ENCODE measurements around the gene P2RX2. TPM values are rescaled to one million over a fixed set of nuclear protein-coding genes. Genes with fewer than 3 reads are reported as not detected.
"Not testable (repeated sequence)": the region's sequence is repeated elsewhere in the genome, so short reads cannot be mapped to it uniquely, and the experiment has no call there.

Gene P2RX2
- total RNA-seq, 1 experiment from 2014 or later, result not detected

DNA sequence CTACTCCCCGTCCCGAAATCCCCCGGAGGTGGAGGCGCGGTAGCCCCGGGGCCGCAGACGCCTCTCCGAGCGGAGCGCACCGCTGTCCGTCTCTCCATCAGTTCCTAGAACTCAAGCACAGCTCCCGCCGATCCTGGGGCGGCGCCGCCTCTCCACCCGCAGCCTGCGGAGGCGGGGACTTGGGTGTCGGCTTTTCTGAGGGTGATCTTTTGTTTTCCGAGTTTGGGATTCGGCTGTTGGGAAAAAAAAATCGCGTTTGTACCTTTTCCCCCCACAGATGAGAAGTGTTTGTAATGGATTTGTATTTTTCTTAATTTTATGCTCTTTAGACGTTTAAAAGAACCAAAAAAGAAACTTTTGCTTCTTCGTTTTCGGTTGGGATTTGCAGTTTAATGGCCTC is 34.8 kb upstream of the P2RX2 start:
- no peak for DNase-seq (ENCODE audit: low spot score)

DNA sequence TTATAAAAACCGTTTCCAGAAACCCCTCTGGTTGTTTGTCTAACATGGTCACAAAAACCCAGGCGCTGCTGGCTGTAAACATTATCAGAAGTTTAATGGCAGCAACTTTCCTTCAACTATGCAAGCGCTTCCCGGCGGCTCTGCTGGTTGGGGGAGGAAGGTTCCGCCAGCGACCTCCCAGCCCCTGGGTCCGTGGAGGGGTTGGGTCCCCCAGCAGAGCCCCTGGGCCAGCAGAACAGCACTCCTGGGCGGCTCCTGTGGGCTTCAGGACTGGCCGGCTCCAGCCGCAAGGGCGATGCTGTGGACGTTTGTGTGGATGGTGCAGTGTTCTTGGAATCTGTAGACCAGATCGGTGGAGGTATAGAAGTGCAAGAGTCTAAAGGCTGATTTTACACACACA is 34.1 kb upstream of the P2RX2 start:
- DNase-seq (ENCODE audit: low spot score), result no peak

DNA sequence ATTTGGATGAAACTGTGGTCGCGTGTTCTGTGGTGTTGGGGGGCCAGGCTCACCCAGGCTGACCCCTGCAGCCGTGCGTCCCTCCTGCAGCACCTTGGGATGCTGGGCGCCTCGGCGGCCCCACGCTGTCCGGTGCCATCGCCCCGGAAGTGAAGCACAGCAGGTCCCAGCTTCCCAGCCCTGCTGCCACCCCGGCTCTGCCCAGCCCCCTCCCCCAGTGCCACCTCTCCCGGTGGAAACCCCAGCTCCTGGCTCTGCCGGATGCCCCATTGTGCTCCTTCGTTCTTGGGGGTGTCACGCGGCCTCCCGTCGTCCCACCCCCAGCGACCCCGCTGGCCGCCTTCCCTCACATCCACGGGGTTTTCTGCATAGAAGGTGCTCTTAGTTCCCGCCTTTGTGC is 33.4 kb upstream of the P2RX2 start:
- DNase-seq (ENCODE audit: low spot score), result no peak

DNA sequence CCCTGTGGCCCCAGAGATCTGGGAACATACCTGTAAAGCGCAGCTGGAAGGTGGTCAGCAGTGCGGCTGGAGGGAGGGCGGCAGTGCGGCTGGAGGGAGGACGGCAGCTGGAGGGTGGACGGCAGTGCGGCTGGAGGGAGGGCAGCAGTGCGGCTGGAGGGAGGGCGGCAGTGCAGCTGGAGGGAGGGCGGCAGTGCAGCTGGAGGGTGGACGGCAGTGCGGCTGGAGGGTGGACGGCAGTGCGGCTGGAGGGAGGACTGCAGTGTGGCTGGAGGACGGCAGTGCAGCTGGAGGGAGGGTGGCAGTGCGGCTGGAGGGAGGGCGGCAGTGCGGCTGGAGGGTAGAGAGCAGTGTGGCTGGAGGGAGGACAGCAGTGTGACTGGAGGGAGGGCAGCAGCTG is 31.6 kb upstream of the P2RX2 start:
- DNase-seq (ENCODE audit: low spot score), result no peak

DNA sequence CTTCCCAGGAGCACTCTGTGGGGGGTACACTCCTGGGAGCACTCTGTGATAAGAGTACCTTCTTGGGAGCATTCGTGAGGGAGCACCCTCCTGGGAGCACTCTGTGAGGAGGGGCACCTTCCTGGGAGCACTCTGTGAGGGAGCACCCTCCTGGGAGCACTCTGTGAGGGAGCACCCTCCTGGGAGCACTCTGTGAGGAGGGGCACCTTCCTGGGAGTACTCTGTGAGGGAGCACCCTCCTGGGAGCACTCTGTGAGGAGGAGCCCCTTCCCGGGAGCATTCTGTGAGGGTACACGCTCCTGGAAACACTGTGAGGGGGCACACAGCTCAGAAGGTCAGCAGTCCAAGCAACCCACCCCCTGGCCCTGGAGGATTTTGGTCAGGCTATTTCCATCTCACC is 30.8 kb upstream of the P2RX2 start:
- no peak for DNase-seq (ENCODE audit: low spot score)

DNA sequence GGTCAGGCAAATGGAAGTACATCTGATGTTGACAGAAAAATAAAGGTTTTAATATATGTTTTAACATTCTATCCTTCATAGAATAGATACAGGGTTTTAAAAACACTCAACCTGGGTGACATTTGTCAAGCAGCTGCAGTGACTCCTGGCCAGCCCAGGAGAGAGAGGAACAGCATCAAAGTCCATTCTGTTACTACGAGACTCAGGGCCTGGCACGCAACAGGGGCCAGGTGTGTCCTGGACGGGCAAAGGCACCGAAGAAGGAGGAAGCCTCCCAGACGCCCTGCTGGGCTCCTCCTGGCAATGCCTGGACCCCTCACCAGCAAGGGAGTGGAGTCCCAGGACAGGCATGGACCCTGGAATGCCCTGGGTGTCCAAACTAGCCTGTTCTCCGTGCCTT is 30.3 kb upstream of the P2RX2 start:
- no peak for DNase-seq (ENCODE audit: low spot score)

DNA sequence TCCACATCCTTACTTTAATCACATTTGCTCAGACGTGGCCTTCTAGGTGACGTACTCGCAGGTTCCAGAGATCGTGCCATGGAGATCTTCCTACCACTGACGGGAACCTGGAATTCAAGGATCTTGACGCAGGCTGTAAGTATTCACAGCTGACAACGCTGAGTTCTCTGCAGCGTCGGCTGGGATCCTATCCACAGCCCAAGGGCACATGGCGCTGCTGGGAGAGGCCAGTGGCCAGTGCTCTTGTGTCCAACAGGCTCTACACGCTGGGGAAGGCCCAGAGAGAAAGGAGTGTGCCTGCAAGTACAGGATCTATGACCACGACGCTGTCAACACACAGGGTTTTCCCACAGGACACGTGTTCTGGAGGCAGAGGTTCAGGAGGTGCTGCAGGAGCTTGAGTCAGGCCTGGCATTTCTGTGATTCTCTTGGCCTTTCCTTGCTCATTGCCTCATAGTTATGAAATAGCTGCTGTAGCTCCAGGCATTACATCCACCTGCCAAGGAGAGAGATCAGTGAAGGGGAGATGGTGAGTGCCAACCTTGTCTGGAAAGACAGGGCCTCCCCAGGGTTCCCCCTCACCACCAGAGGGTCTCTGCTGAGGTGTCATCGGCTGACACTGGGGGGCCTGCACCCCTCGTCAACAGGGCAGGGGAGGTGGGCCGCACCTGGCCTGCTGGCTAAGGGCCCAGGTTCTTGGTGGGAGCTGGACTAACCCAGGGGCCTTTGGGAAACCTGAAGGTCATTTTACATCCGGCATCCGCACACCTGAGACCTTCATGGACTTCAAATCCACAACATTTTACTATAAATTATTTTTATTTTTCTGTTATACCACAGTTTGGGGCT is 29.5 kb upstream of the P2RX2 start:
- DNase-seq (ENCODE audit: low spot score), result no peak

DNA sequence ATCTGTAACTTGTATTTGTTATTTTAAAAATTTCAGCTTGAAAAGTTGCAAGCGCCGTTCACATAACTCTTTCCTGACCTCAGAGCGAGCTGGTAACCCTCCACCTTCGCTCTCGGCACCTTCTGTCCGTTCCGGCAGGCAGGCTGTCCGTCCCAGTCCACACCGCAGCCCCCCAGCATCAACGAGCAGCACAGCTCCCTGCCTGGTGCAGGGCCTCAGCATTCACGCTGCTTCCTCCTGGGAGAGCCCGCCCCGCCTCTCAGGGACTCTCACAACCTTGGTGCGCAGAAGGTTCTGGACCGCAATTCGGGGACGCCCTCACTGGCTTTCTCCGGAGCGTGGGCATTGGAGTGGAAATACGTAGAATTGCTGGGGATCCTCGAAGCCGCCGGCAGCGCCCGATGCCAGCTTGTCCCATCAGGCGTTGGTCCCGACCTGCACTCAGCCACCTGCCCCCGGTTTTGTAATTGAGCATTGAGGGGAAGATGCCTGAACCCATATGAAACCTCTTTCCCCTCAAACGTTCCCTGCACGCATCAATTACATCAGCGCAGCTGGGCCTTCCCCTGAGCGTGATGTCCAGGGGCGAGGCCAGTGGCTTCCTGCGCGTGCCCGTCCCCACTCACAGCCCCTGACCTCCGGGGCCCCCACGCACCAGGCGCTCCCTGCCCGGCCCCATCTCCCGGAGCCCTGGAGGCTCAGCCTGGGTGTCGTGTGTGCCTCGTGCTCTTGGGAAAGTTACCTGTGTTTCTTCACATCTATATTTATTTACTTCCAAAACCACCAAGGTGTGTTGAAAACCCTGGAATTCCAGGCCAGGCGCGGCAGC is 27.3 kb upstream of the P2RX2 start:
- no peak for DNase-seq (ENCODE audit: low spot score)

DNA sequence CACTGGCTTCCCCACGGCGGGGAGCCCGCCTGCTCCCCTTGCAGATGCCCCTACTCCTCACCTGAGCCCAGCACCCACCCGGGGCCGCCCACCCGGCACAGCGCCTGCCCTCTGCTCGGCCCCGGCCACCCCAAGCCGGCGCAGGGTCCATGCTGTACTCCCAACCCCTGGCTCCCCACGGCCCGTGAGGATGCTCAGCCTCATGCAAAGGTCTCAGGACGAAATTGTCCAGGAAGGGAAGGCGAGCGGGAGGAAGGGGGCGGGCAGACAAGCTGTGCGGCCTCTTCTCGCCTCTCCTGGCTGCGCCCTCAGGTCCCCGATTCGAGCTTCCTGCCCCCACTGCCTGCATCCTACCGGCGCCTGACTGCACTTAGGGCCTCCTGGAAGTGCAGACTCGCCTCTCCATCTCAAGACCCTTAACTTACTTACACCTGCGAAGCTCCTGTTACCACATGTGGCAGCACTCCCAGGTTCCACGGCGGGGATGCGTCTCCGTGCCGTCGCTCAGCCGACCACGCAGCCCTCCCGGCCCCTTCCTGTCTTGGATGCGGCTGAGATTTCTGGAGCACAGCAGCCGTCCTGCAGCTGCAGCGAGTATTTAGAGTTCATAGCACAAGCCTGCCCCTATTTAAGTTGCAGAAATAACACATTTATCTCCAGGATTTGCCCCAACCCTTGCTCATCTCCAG is 26.1 kb upstream of the P2RX2 start:
- no peak for DNase-seq (ENCODE audit: low spot score)

DNA sequence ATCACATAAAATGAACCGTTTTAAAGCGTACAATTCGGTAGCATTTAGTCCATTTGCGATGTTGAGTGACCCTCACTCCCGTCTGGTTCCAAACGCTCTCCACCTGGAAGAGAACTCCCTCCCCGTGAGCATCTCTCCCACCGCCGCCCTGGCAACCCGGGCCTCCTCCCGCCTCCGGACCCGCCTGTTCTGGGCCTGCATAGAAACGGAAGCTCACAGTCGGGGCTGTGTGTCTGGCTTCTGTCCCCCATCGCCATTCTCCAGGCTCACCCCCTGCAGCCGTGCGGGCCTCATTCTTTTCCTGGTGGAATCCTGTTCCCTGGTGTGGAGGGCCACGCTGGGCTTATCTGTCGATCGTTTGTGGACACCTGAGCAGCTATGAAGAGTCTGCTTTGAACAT is 25.5 kb upstream of the P2RX2 start:
- no peak for DNase-seq (ENCODE audit: low spot score)

DNA sequence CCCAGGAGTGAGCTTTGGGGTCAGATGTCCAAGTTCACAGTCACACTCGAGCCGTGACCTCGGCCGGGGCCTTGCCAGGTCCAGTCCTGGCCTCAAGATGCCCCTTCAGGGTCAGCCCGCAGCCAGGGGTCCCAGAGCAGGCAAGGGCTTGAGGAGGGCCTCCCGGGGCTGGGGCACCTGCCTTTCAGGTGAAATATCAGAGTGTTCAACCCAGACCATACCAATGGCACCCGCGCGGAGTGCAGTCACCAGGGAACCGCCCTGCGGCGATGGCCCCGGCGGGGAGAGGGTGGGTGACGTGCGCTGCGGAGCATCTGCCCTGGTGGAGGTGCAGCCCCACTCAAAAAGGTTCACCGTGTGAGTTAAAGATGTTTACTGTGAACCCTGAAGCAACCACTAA is 25.1 kb upstream of the P2RX2 start:
- no peak for DNase-seq (ENCODE audit: low spot score)

DNA sequence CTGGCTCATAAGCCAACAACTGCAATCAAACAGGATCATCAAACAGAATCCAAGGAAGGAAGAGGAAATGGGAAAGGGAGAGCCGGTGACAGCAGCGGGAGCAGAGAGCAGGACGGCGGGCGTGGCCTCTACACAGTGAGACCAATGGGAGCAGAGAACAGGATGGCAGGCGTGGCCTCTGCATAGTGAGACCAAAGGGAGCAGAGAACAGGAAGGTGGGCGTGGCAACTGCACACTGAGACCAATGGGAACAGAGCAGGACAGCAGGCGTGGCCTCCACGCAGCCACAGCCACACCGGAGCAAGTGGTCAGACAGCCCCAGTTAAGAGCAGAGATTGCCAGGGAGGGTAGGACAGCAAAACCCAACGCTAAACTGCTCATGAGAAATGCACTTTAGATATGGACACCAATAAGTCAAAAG is 24.6 kb upstream of the P2RX2 start:
- DNase-seq (ENCODE audit: low spot score), result peak; percentile 98

DNA sequence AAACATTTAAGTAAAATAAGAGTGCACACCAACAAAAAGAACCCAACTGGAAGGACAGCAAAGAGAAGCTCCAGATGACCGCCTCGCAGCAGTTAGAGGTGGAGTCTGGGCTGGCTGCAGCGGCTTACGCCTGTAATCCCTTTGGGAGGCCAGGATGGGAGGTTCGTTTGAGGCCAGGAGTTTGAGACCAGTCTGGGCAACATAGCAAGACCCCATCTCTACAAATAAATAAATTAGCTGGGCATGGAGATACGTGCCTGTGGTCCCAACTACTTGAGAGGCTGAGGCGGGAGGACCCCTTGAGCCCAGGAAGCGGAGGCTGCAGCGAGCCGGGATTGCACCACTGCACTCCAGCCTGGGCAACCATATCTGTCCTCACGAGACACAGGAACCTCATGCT is 23.4 kb upstream of the P2RX2 start:
- DNase-seq (ENCODE audit: low spot score), result no peak

DNA sequence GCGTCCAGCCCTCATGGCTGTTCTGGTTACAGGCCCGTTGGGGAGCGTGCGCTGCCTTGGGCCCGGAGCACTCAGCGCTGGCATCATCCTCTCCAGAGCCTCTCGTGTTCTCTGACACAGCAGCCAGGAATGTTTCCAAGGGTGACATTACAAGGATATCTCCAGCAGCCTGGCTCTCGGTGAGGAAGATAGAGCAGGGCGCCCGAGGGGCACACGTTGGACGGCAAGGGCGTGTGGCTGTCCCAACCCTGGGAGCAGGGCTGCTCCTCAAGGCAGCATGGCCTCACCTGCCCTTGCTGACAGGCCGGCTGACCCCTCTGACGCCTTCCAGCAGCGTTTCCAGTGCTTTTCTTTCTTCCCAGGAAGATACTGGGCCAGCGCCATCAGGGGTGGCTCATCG is 22.6 kb upstream of the P2RX2 start:
- DNase-seq (ENCODE audit: low spot score), result peak; percentile 81

DNA sequence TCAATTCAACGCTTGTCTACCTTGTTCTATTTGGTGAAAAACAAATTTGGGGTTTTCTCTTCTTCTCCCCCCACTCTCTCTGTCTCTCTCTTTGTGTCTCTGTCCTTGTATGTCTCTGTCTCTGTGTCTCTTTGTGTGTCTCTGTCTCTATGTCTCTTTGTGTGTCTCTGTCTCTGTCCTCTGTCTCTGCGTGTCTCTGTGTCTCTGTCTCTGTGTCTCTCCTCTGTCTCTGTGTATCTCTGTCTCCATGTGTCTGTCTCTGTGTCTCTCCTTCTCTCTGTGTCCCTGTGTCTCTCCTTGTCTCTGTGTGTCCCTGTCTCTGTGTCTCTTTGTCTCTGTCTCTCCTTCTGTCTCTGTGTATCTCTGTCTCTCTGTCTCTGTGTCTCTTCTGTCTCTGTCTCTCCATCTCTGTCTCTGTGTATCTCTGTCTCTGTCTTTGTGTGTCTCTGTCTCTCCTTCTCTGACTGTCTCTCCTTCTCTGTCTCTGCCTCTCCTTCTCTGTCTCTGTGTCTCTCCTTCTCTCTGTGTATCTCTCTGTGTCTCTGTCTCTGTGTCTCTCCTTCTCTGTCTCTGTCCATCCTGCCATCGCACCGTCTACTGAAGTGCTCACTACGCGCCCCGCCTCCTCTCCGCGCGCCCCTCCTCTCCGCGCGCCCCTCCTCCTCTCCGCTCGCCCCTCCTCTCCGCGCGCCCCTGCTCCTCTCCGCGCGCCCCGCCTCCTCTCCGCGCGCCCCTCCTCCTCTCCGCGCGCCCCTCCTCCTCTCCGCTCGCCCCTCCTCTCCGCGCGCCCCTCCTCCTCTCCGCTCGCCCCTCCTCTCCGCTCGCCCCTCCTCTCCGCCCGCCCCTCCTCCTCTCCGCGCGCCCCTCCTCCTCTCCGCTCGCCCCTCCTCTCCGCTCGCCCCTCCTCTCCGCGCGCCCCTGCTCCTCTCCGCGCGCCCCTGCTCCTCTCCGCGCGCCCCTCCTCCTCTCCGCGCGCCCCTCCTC is 21.0 kb upstream of the P2RX2 start:
- DNase-seq (ENCODE audit: low spot score), result peak; percentile 31

DNA sequence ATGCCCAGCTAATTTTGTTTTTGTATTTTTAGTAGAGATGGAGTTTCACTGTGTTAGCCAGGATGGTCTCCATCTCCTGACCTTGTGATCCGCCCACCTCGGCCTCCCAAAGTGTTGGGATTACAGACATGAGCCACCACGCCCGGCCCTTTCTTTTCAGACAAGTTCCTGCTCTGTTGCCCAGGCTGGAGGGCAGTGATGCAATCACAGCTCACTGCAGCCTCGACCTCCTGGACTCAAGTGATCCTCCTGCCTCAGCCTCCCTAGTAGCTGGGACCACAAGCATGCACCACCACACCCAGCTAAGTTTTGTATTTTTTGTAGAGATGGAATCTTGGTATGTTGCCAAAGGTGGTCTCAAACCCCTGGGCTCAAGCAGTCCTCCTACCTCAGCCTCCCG is 19.1 kb upstream of the P2RX2 start:
- not testable (repeated sequence) for DNase-seq (ENCODE audit: low spot score)

DNA sequence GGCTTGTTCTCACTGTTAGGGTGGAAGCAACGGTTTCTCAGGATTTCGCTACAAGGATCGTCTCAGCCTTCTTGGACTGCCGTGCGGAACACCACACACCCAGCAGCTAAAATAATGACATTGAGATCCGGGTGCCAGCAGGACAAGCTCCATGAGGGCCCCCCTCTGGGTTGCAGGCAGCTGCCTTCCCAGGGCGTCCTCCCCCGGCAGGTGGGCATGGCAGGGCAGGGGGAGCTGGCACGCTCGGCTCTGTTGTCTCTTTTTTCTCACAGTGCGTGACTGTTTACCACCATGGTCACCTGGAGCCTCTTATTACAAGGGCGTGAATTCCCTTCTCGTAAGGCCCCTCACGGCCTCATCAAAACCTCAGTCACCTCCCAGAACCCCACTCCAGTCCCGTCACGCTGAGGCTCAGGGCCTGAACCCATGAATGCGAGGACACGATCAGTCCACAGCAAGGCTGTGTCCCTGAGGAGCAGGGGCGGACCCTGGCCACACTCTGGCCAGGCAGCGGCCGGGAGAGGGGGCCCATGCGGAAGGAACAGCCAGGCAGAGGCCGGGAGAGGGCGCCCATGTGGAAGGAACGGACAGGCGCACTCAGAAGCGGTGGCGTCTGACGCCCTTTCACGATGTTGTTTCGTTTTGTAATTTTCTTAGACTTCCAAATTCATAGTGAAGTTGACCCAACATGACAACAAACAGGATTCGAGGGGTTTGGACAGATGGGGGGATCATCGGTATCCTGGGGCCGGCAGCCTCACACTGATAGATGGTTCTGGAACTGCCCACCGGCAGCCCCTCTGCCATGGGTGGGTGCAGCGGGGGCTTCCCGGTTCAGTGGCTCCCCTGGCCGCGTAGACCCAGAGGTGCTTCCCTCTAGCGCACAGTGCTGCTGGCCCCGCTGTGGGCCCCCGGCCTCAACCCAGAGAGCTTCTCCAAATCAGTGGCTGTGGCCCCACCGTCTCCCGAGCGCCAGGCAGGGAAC is 18.2 kb upstream of the P2RX2 start:
- DNase-seq (ENCODE audit: low spot score), result no peak

DNA sequence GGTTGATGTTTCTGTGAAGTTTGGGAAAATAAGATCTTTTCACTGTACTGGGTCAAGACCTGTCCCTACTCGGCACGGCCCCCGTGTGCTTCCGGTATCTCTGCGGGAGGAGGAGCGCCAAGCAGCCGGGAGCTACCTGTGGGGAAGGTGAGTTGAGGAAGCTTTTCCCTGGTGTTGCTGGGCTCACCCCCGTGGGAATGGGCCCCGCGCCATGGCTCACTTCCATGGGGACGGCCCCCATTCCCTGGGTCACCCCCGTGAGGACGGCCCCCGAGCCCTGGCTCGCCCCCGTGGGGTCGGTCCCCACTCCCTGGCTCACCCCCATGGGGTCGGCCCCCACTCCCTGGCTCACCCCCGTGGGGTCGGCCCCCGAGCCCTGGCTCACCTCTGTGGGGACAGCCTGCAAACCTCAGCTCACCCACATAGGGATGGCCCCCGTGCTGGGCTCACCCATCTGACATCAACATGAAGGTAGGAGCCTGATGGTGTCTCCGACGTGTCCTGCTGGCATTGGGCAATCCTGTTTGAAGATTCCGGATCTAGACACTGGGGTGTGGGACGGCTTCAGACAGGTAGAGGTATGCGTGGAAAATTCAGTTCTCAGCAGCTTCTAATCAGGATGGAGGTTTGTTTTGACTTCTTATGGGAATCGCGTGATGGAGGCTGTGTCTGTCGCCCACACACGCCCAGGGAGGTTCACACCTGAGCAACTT is 17.2 kb upstream of the P2RX2 start:
- DNase-seq (ENCODE audit: low spot score), result no peak

DNA sequence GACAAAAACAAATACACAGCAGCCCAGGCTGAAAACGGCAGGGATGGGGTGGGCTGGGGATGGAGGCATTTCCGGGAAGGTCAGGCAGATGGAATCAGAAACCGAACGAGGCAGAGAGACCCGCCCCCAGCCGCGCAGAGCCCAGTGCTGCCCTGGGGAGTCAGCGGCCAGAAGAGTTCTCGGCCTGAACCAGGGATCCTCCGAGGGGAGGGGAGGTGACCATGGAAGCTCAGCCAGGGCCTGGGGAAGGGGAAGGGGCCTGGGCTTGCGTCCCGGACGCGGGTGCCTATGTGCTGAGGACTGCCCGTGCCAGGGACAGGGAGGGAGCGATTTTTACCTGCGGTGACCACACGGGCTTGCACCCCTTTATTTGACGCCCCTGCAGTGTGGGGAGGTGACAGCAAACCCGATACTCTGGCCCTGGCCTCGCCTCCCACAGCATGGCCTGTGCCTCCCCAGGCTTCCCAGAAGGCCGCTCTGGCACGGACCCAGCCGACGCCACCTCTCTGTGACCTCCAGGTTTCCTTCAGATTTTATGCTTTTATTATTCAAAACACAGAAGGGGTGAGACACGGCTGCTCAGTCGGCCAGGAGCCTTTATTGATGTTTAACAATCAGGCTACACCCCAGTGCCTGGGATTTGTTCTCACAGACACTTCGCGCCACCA is 15.9 kb upstream of the P2RX2 start:
- DNase-seq (ENCODE audit: low spot score), result no peak

All from A172 (cell line).